ENCODE data around the gene CENPN.

CENPN gene

GRCh38 chr16:80992676-80993293 is 14.2 kb upstream of the CENPN start:
- DNase-seq = no peak

GRCh38 chr16:80993307-80993706 is 13.7 kb upstream of the CENPN start:
- DNase-seq = no peak

- no peak for DNase-seq
Observed at GRCh38 chr16:80993834-80994233, 13.2 kb upstream of the CENPN start.

- DNase-seq = no peak
Observed at GRCh38 chr16:80994451-80994850, 12.6 kb upstream of the CENPN start.

- no peak for DNase-seq
Observed at GRCh38 chr16:80996688-80997138, 10.3 kb upstream of the CENPN start.

GRCh38 chr16:80997139-80997798 is 9.7 kb upstream of the CENPN start:
- DNase-seq = peak in 3 of 4 experiments; percentile 29 to 55 (median 42)

- peak; percentile 71 to 89 (median 84) for DNase-seq
Observed at GRCh38 chr16:80997964-80998620, 8.9 kb upstream of the CENPN start.

- DNase-seq = no peak
Observed at GRCh38 chr16:81000873-81001272, 6.1 kb upstream of the CENPN start.

- no peak for DNase-seq
Observed at GRCh38 chr16:81001330-81001729, 5.7 kb upstream of the CENPN start.

GRCh38 chr16:81003064-81003463 is 4.0 kb upstream of the CENPN start:
- no peak for DNase-seq

- DNase-seq = peak in 3 of 4 experiments; percentile 12 to 57 (median 20)
Observed at GRCh38 chr16:81003610-81004460, 3.2 kb upstream of the CENPN start.

GRCh38 chr16:81004646-81005353 is 2.2 kb upstream of the CENPN start:
- peak; percentile 55 to 82 (median 69) for DNase-seq

- no peak for DNase-seq
Observed at GRCh38 chr16:81005610-81006161, 1.3 kb upstream of the CENPN start.

- DNase-seq = peak; percentile 80 to 92 (median 90)
Observed at GRCh38 chr16:81006211-81006812, 702 bp upstream of the CENPN start.

GRCh38 chr16:81008505-81008789 is 1.4 kb downstream of the CENPN start:
- DNase-seq = no peak

GRCh38 chr16:81012974-81013373 is 6.0 kb downstream of the CENPN start:
- DNase-seq = no peak

GRCh38 chr16:81014672-81015071 is 7.7 kb downstream of the CENPN start:
- no peak for DNase-seq

GRCh38 chr16:81018496-81018895 is 11.5 kb downstream of the CENPN start:
- DNase-seq = no peak

GRCh38 chr16:81026429-81026828 is 19.4 kb downstream of the CENPN start:
- DNase-seq = no peak

- DNase-seq = no peak
Observed at GRCh38 chr16:81029930-81030604, 23.1 kb downstream of the CENPN start.

GRCh38 chr16:81035398-81035974 is 28.5 kb downstream of the CENPN start, which contains the start of gene ATMIN:
TSS of gene ATMIN (plus strand) at chr16:81035842. CDS start at chr16:81035871, 29 bp downstream.
- DNase-seq = peak; percentile 94 to 98 (median 98)
